Breast epithelium (tissue), 4 donors: Measurements from ENCODE around the gene PCYT2. TPM values are rescaled to one million over a fixed set of nuclear protein-coding genes. Genes with fewer than 3 reads are reported as not detected.

Experiments used
- DNase-seq, 2 donors: peaks; one replicate each; pipeline ENCODE4 v3.0.0-alpha.2; 2019; ENCODE audit warnings: low spot score in 2 of 2
- H3K27ac ChIP-seq, 2 donors: fragments of 200-600 bp; sonication (generic) in 1 of 2; one replicate each; pipeline ENCODE4 v1.5.1; 2016 to 2019; ENCODE audit warnings: mild to moderate bottlenecking in 1 of 2
- H3K27me3 ChIP-seq, 2 donors: fragments of 200-600 bp; sonication (generic) in 1 of 2; one replicate each; pipeline versions ENCODE4 v1.5.1 to v1.6.0; 2017 to 2019; ENCODE audit warnings: control low read depth in 1 of 2, mild to moderate bottlenecking in 1 of 2
- H3K36me3 ChIP-seq: fragments of 200-600 bp; one replicate; pipeline ENCODE4 v1.5.1; 2019
- H3K4me1 ChIP-seq, 2 donors: fragments of 200-600 bp; sonication (generic); one replicate each; pipeline ENCODE4 v1.5.1; 2016 to 2019; ENCODE audit warnings: control low read depth in 1 of 2
- H3K4me3 ChIP-seq, 3 donors: fragments of 200-600 bp; sonication (generic); 1 replicate in 2 of 3; 2 replicates in 1 of 3; pipeline ENCODE4 v1.5.1; 2016 to 2019; ENCODE audit warnings: mild to moderate bottlenecking in 3 of 3, moderate library complexity in 2 of 3
- H3K9me3 ChIP-seq, 2 donors: fragments of 200-600 bp; sonication (generic) in 1 of 2; one replicate each; pipeline ENCODE4 v1.5.1; 2016 to 2019; ENCODE audit warnings: control low read depth in 1 of 2
- CTCF ChIP-seq, 3 donors: fragments of 450-650 bp; IDR thresholded peaks; one replicate each; pipeline ENCODE4 v1.5.1; 2016 to 2017; ENCODE audit warnings: antibody characterized with exemption in 3 of 3, mild to moderate bottlenecking in 3 of 3, moderate library complexity in 3 of 3
- POLR2A ChIP-seq: fragments of 450-650 bp; IDR thresholded peaks from one replicate; pipeline ENCODE4 v1.6.1; 2016; ENCODE audit warnings: antibody characterized with exemption, mild to moderate bottlenecking, moderate library complexity
- POLR2AphosphoS5 ChIP-seq, 3 donors: sonication (generic); formaldehyde crosslinking; IDR thresholded peaks; one replicate each; pipeline ENCODE4 v1.6.1; 2017; ENCODE audit warnings: antibody characterized with exemption in 3 of 3
- intact Hi-C: fragments of 100-400 bp; cut with DNase I; formaldehyde crosslinking; loops from one replicate; pipeline ENCODE4 v1.15.1; 2023; ENCODE audit warnings: low total_unique reads
- total RNA-seq, 3 donors: library from RNA; depleted of rRNA; stranded (reverse); fragments of >200 nt; gene quantifications; one replicate each; pipeline ENCODE4 v1.1.0, GENCODE V29; 2016

Gene PCYT2
- total RNA-seq, 3 donors from 2014 or later = 22.9 to 69.4 (median 35.9) TPM

DNA sequence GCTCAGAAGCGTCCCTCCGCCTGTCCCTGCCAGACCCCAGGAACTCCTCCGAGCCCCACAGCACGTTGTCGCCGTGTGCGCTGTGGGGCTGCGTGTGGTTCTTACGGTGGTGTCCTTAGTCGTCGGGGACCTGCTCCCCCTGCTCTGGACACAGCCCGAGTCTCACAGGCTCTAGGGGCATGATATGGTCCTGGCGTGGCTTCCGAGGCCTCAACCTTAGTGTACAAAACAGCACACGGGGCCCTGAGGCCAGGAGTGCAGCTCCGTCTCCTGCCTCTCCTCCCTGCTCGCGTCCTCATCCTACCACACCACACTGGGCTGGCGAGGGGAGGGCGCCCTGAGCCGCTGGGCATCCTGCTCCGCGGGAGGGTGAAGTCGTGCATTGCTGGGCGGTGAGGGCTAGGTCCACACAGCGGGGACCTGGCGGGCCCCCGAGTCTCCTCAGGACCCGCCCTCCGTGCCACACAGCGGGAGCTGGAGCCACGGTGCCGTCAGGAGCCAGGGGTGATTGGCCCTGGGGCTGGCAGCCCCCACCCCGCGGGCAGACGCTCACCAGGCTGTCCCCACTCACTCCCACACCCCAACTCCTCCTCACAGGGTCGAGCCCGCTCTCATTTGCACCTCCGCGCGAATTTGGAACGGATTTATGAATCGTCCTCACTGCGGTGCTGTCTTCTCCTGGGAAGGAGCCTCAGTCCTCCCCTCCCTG, 17.5 kb upstream of the PCYT2 start:
- Histone ChIP-seq H3K27ac (peak overlapping the region; percentile 68 to 98), H3K4me3 (peak overlapping the region; percentile 94 to 100 (median 98))
- no peak for DNase-seq

GRCh38 chr17:81927653-81928543, 16.7 kb upstream of the PCYT2 start, which contains the start of gene MAFG:
TSS of gene MAFG (minus strand) at chr17:81927735. CDS start at chr17:81923185, 4,550 bp downstream.
- peak within 1 kb of the TSS; percentile 94 to 98 for H3K27ac ChIP-seq
- intact Hi-C loops = no loop called here

More for the DNA sequence above, 17.5 kb upstream of the PCYT2 start:
- H3K27me3 ChIP-seq = no peaks in the 10 kb centered on the region
- TF ChIP-seq POLR2AphosphoS5 (IDR thresholded peaks at IDR 0.05) (no peak), CTCF (IDR thresholded peaks at IDR 0.05) (no peak), POLR2A (no peak)
- H3K4me1 ChIP-seq = peaks cover 9 to 11% of the 10 kb centered on the region in 2 donors
- intact Hi-C loops = no loop called here
- no peaks in the 10 kb centered on the region for H3K9me3 ChIP-seq
- H3K36me3 ChIP-seq = no peaks in the 10 kb centered on the region

GRCh38 chr17:81927152-81927652, 16.0 kb upstream of the PCYT2 start:
- no peaks in the 10 kb centered on the region for H3K9me3 ChIP-seq
- DNase-seq = no peak
- no peaks in the 10 kb centered on the region for H3K36me3 ChIP-seq
- intact Hi-C loops = no loop called here
- peak overlapping the region; percentile 94 to 98 for H3K27ac ChIP-seq
- peaks cover 11 to 12% of the 10 kb centered on the region in 2 donors for H3K4me1 ChIP-seq
- TF ChIP-seq CTCF (IDR thresholded peaks at IDR 0.05) (no peak), POLR2AphosphoS5 (IDR thresholded peaks at IDR 0.05) (no peak), POLR2A (no peak)
- H3K27me3 ChIP-seq = no peaks in the 10 kb centered on the region
- H3K4me3 ChIP-seq = peak overlapping the region; percentile 94 to 100 (median 98)

More at GRCh38 chr17:81927653-81928543, 16.7 kb upstream of the PCYT2 start, which contains the start of gene MAFG:
- Histone ChIP-seq H3K9me3 (no peaks in the 10 kb centered on the region), H3K27me3 (no peaks in the 10 kb centered on the region), H3K36me3 (no peaks in the 10 kb centered on the region), H3K4me3 (peak within 1 kb of the TSS; percentile 94 to 100 (median 98)), H3K4me1 (peaks cover 11 to 12% of the 10 kb centered on the region in 2 donors)
- DNase-seq = peak; percentile 90
- TF ChIP-seq POLR2AphosphoS5 (IDR thresholded peaks at IDR 0.05) (peak; percentile 10 to 62 (median 42)), POLR2A (no peak), CTCF (IDR thresholded peaks at IDR 0.05) (peak in 1 of 3 donors; percentile 8)

DNA sequence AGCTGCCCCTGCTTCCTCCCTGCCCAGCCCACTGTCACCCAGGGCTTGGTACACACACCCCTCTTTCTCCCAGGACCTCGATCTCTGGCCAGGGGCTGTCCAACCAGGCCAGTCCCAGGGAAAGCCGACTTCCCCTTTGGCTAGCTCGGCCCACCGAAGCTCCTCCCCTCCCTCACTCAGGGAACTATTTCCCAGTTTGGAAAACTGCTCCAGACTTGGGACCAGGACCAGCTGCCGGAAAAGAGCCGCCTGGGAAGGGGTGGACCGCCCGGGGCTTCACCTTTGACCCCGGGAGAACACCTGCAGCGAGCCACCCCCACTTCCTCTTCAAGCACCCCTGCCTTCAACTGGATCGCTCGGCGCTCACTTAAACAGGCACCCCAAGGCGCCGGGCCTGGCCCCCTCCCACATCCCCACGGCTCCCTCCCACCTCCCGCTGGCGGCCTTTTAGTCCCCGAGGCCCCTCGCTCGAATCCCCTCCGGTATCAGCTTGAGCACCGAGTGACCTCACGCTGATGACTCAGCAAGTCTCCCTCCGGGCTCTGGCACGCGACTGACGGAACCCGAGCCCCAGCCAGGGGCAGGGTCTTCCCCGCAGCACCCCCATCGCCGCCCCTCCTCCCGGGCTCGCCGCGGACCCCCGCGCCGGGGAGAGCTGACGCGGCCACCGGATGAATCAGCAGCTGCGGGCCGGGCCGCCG, 15.4 kb upstream of the PCYT2 start:
- Histone ChIP-seq H3K27me3 (no peaks in the 10 kb centered on the region), H3K27ac (peak overlapping the region; percentile 94 to 98), H3K36me3 (no peaks in the 10 kb centered on the region), H3K9me3 (no peaks in the 10 kb centered on the region), H3K4me1 (peaks cover 11 to 12% of the 10 kb centered on the region in 2 donors), H3K4me3 (peak overlapping the region; percentile 94 to 100 (median 98))
- DNase-seq = peak; percentile 63 to 81
- TF ChIP-seq CTCF (IDR thresholded peaks at IDR 0.05) = no peak
- TF ChIP-seq POLR2AphosphoS5 (IDR thresholded peaks at IDR 0.05) = peak in 2 of 3 donors; percentile 20 to 24
- TF ChIP-seq POLR2A = no peak
- intact Hi-C loops = loop anchor here (1.0 kb wide), 1 partner anchor 36 kb away; no protein-coding TSS in a partner anchor
